Measurements from ENCODE around the gene NEMP1. TPM values are rescaled to one million over a fixed set of nuclear protein-coding genes. Genes with fewer than 3 reads are reported as not detected.

NEMP1 gene
- total and polyA plus RNA-seq, 12 donors: 1.1 to 6.3 (median 3.6) TPM

DNA sequence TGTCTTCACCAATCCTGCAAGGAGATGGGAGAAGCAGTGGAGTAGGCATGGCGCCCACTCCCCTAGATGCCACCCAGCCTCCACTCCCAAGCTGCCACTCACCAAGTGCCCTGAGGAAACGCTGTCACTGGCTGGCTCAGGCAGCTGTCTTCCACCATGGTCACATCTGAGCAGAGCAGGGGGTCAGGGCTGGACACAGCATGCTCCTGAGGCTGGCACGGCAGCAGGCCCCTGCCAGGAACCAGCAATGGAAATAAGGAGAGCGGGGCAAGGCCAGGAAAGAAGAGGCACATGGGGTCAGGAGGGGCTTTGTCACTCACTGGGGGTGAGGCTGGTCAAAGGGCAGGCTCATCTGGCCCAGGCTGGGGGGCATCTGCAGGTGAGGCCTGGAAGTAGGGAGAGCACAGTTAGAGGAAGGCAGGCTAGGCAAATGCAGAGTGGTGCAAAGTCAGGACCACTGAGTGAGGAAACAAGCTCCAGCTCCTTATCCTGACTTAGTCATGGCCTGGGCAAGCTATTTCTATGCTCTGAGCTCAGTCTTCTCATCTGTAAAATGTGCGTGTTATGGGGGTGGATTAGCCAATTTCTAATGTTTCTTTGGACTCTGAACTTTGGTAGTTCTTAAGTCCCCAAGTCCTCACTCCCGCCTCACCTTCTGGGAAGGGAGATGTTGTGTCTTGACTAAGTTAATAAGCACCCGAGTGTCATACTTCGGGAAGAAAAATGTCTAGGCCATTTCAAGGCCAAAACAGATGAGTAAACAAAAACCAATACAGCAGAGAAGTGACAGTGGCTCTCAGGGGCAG, 18.4 kb upstream of the NEMP1 start:
- Histone ChIP-seq H3K27ac (no peak overlapping the region), H3K36me3 (peaks cover 0 to 96% (median 50%) of the 10 kb centered on the region in 9 donors)
- 86 to 95% methylated on average over 8 of the region's 8 CpGs for WGBS, 2 donors

DNA sequence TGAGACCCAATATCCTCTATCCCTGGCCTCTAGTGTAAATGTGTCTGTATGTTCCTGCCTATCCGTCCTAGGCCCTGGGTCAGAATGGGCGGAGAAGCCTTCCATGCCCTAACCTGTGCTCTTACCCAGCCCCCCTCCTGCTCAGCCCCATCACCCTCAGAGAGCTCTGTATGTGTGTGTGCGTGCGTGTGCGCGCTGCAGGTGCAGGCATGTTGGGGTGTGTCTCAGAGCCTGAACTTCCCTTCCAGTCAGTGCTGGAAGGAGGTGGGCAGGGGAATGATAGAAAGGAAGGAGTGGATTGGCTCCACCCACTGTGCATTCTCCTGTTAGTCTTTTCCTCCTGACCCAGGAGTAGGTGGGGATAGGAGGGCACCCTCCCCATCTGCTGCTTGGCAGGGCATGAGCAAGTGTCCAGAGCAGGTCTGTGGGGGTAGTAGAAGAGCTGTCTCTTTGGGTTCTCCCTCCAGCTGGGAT, 17.5 kb upstream of the NEMP1 start:
- no peak overlapping the region for H3K27ac ChIP-seq
- intact Hi-C loops (cut with DNase I): no loop called here
- H3K4me1 ChIP-seq: peaks cover 7 to 46% (median 31%) of the 10 kb centered on the region in 9 donors
- TF ChIP-seq, protein P1, sequence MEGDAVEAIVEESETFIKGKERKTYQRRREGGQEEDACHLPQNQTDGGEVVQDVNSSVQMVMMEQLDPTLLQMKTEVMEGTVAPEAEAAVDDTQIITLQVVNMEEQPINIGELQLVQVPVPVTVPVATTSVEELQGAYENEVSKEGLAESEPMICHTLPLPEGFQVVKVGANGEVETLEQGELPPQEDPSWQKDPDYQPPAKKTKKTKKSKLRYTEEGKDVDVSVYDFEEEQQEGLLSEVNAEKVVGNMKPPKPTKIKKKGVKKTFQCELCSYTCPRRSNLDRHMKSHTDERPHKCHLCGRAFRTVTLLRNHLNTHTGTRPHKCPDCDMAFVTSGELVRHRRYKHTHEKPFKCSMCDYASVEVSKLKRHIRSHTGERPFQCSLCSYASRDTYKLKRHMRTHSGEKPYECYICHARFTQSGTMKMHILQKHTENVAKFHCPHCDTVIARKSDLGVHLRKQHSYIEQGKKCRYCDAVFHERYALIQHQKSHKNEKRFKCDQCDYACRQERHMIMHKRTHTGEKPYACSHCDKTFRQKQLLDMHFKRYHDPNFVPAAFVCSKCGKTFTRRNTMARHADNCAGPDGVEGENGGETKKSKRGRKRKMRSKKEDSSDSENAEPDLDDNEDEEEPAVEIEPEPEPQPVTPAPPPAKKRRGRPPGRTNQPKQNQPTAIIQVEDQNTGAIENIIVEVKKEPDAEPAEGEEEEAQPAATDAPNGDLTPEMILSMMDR (IDR thresholded peaks at IDR 0.05): no peak
- DNase-seq (no peak), ATAC-seq (no peak)
- WGBS, 2 donors: 82 to 83% methylated on average over 6 of the region's 6 CpGs
- H3K4me3 ChIP-seq: no peak overlapping the region
- H3K9me3 ChIP-seq: no peaks in the 10 kb centered on the region
- H3K27me3 ChIP-seq: no peaks in the 10 kb centered on the region
- H3K36me3 ChIP-seq: peaks cover 0 to 96% (median 50%) of the 10 kb centered on the region in 9 donors

More for the DNA sequence above, 18.4 kb upstream of the NEMP1 start:
- ATAC-seq (no peak), DNase-seq (no peak)
- Histone ChIP-seq H3K27me3 (no peaks in the 10 kb centered on the region), H3K9me3 (no peaks in the 10 kb centered on the region), H3K4me1 (peaks cover 4 to 39% (median 23%) of the 10 kb centered on the region in 9 donors), H3K4me3 (no peak overlapping the region)
- TF ChIP-seq, protein P1 (IDR thresholded peaks at IDR 0.05): no peak
- intact Hi-C loops (cut with DNase I): no loop called here

DNA sequence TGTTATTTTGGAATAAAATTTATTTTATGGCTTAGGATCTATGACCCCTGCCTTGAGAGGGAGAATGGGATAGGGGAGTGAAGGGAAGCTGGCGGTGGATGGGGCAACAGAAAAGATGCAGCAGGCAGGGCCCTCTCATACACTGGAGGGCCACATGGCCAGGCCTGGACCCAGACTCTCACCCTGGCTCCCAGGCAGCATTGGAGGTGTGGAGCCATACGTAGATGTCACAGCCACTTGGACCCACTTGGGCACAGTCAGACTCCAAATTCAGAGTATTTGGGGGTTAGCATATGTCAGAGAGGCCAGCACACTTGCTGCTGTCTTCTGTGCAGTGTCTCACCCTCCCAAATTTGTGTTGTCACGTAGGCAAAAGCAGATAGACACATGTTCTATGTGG, 16.8 kb upstream of the NEMP1 start:
- Histone ChIP-seq H3K9me3 (no peaks in the 10 kb centered on the region), H3K27ac (no peak overlapping the region), H3K27me3 (no peaks in the 10 kb centered on the region), H3K4me1 (peaks cover 14 to 53% (median 38%) of the 10 kb centered on the region in 9 donors), H3K36me3 (peaks cover 0 to 94% (median 50%) of the 10 kb centered on the region in 9 donors), H3K4me3 (no peak overlapping the region)
- DNase-seq: no peak
- TF ChIP-seq, protein P1 (IDR thresholded peaks at IDR 0.05): no peak
- intact Hi-C loops (cut with DNase I): no loop called here
- ATAC-seq: no peak
- 84 to 85% methylated on average over 3 of the region's 3 CpGs for WGBS, 2 donors

DNA sequence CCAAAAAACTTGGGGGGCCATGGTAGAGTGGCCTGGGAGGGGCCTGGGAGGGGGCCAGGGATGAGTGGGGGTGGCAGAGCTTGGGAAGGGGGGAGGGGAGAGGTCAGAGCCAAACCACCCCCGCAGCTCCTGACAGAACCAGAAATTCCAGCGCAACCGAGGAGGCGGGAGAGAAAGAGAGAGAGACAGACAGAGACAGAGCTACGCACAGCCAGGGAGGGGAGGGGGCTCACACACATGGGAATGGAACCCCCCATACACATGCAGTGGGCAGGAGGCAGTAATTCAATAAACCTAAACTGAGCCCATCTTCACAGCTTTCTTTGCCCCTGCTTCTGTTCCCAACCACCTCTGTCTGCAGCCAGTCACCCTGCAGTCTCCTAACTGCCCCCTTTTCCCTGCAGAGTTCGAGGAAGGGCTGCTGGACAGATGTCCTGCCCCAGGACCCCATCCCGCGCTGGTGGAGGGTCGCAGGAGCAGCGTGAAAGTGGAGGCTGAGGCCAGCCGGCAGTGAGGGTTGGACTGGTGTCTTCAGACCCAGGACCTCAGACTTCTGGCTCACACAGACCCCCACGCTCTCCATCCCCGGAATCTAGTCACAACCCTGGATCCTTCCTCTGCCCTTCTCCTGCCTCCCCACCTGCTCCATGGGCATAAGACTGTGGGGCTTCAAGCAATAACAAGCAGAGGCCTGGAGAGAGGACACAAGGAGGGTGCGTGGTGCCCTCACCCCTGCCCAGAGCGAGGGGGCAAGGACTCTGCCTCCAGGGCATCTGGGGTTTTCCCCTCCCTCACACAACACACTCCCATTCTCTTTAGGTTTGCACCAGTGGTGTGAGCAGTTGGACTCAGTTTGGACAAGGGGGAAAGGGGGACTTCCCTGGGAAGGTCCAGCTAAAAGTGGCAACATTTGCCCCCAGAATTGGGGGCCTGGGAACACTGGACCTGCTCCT, 15.9 kb upstream of the NEMP1 start:
- intact Hi-C loops (cut with DNase I): no loop called here
- H3K27me3 ChIP-seq: no peaks in the 10 kb centered on the region
- peaks cover 0 to 85% (median 48%) of the 10 kb centered on the region in 9 donors for H3K36me3 ChIP-seq
- DNase-seq (no peak), ATAC-seq (peak in 2 of 8 donors; percentile 1)
- H3K9me3 ChIP-seq: no peaks in the 10 kb centered on the region
- TF ChIP-seq, protein P1 (IDR thresholded peaks at IDR 0.05): no peak
- peak overlapping the region in 9 of 10 donors; percentile 35 to 76 (median 68) for H3K27ac ChIP-seq
- peaks cover 19 to 60% (median 42%) of the 10 kb centered on the region in 9 donors for H3K4me1 ChIP-seq
- 58 to 66% methylated on average over 15 of the region's 15 CpGs for WGBS, 2 donors
- H3K4me3 ChIP-seq: no peak overlapping the region
